ENCODE data around the gene CSNK1E.

CSNK1E gene

GRCh38 chr22:38247713-38248112 is 69.5 kb downstream of the CSNK1E start:
- DNase-seq, result no peak

- no peak for DNase-seq
These were observed 70.5 kb downstream of the CSNK1E start for GRCh38 chr22:38246692-38247091.

GRCh38 chr22:38246046-38246658 is 71.1 kb downstream of the CSNK1E start:
- no peak for DNase-seq

GRCh38 chr22:38244106-38244505 is 73.1 kb downstream of the CSNK1E start:
- no peak for DNase-seq

GRCh38 chr22:38243007-38243765 is 74.0 kb downstream of the CSNK1E start:
- DNase-seq, result no peak

GRCh38 chr22:38240734-38241252 is 76.4 kb downstream of the CSNK1E start:
- no peak for DNase-seq
